GM12878 (cell line): ENCODE data around the gene TTF2. TPM values are rescaled to one million over a fixed set of nuclear protein-coding genes. Genes with fewer than 3 reads are reported as not detected.

ENCODE experiments used
- ATAC-seq: fragments of 200-7000 bp; cut with Tn5 transposase; 3 replicates; pipeline ENCODE4 v1.9.1; 2020; ENCODE audit warnings: mild to moderate bottlenecking, moderate library complexity
- BruUV-seq: library from RNA; stranded (reverse); fragments of 400-500 nt; replicated peaks from 2 replicates; lab custom pipeline; 2021; lab: Mats Ljungman, UMichigan
- CTCF ChIA-PET: fragments of 300-600 bp; sonication (Branson Sonifier 250); formaldehyde crosslinking; extraction: SDS; loops from one replicate; lab custom pipeline; 2021; ENCODE audit warnings: inconsistent platforms; lab: Yijun Ruan, JAX
- POLR2A ChIA-PET: fragments of 350-600 bp; formaldehyde crosslinking; extraction: SDS; loops from one replicate; lab custom pipeline; 2021; ENCODE audit warnings: inconsistent platforms; lab: Charles Lee
- RAD21 ChIA-PET: fragments of 300-600 bp; sonication (Branson Sonifier 250); formaldehyde crosslinking; loops from one replicate; lab custom pipeline; 2023; ENCODE audit warnings: antibody characterized with exemption; ENCODE audit not compliant: unreplicated experiment; lab: Charles Lee
- SMC1A ChIA-PET: fragments of 300-600 bp; sonication (Branson Sonifier 250); formaldehyde crosslinking; loops from one replicate; lab custom pipeline; 2023; ENCODE audit not compliant: unreplicated experiment, uncharacterized antibody; lab: Charles Lee
- DNase-seq: peaks from one replicate; pipeline ENCODE4 v3.0.0-alpha.2; 2011; ENCODE audit warnings: low read depth, low spot score
- FAIRE-seq: peaks from 3 replicates; lab custom pipeline; 2011; peaks lifted over from hg19 to GRCh38; lab: Jason Lieb, UNC
- H2AFZ ChIP-seq: 2 replicates; pipeline ENCODE4 v1.6.0; 2011; ENCODE audit warnings: low read depth, low read length, control low read depth; ENCODE audit not compliant: control insufficient read depth
- H3K27ac ChIP-seq: 2 replicates; pipeline ENCODE4 v1.5.1; 2011; ENCODE audit warnings: control low read depth; ENCODE audit not compliant: control insufficient read depth, insufficient read depth
- H3K27me3 ChIP-seq, 2 experiments: replicated peaks in 1 of 2; 2 replicates each; pipeline versions ENCODE4 v1.6.0 to v1.6.1; 2011; ENCODE audit warnings: low read length in 1 of 2; ENCODE audit not compliant: control insufficient read depth in 2 of 2, insufficient read depth in 2 of 2
- H3K36me3 ChIP-seq, 2 experiments: 2 replicates each; pipeline ENCODE4 v1.5.1; 2011; ENCODE audit warnings: low read length in 1 of 2; ENCODE audit not compliant: control insufficient read depth in 2 of 2, insufficient read depth in 2 of 2
- H3K4me1 ChIP-seq: 2 replicates; pipeline ENCODE4 v1.6.1; 2011; ENCODE audit warnings: mild to moderate bottlenecking, low read length, moderate library complexity, mixed read lengths; ENCODE audit not compliant: control insufficient read depth, insufficient read depth
- H3K4me2 ChIP-seq: 2 replicates; pipeline ENCODE4 v1.6.0; 2011; ENCODE audit warnings: control low read depth; ENCODE audit not compliant: control insufficient read depth, insufficient read depth
- H3K4me3 ChIP-seq: fragments of 200-600 bp; sonication (generic); 2 replicates; pipeline ENCODE4 v1.5.1; 2016
- H3K79me2 ChIP-seq: 2 replicates; pipeline ENCODE4 v1.6.0; 2011; ENCODE audit warnings: low read length; ENCODE audit not compliant: control insufficient read depth, insufficient read depth
- H3K9ac ChIP-seq: 2 replicates; pipeline ENCODE4 v1.8.0; 2011; ENCODE audit warnings: low read length, control low read depth, mixed read lengths; ENCODE audit not compliant: control insufficient read depth, insufficient read depth
- H3K9me3 ChIP-seq: replicated peaks from 3 replicates; pipeline ENCODE4 v1.5.1; 2011; ENCODE audit warnings: mild to moderate bottlenecking, low read length; ENCODE audit not compliant: control insufficient read depth, insufficient read depth
- H4K20me1 ChIP-seq: 2 replicates; pipeline ENCODE4 v1.6.0; 2011; ENCODE audit not compliant: control insufficient read depth, insufficient read depth
- ETV6 ChIP-seq, 2 experiments: fragments of 450-650 bp in 1 of 2; IDR thresholded peaks in 1 of 2; conservative IDR thresholded peaks in 1 of 2; 2 replicates each; pipeline ENCODE4 v1.6.1; 2014; ENCODE audit warnings: antibody characterized with exemption in 1 of 2, borderline replicate concordance in 1 of 2, low read depth in 1 of 2, mild to moderate bottlenecking in 1 of 2, moderate library complexity in 1 of 2
- IKZF2 ChIP-seq, 2 experiments: fragments of 450-650 bp; IDR thresholded peaks; 2 replicates each; pipeline ENCODE4 v1.6.1; 2017; ENCODE audit warnings: mild to moderate bottlenecking in 2 of 2, moderate library complexity in 2 of 2
- KDM1A ChIP-seq: fragments of 200-600 bp; sonication (generic); IDR thresholded peaks from 2 replicates; pipeline ENCODE4 v1.6.1; 2016; ENCODE audit warnings: borderline replicate concordance
- MTA3 ChIP-seq: IDR thresholded peaks from 2 replicates; pipeline ENCODE4 v1.6.1; 2012; ENCODE audit warnings: low read length, inconsistent platforms, borderline replicate concordance
- NFXL1 ChIP-seq: fragments of 450-650 bp; IDR thresholded peaks from 2 replicates; pipeline ENCODE4 v1.6.1; 2017; ENCODE audit warnings: antibody characterized with exemption, mild to moderate bottlenecking, borderline replicate concordance
- NFYA ChIP-seq: IDR thresholded peaks from 2 replicates; pipeline ENCODE4 v1.6.1; 2011; ENCODE audit warnings: low read depth, mild to moderate bottlenecking, low read length, improper control_type of control experiment, borderline replicate concordance
- NR2F1 ChIP-seq: fragments of 450-650 bp; conservative IDR thresholded peaks from 2 replicates; pipeline ENCODE4 v1.6.1; 2017; ENCODE audit warnings: mild to moderate bottlenecking
- RBBP5 ChIP-seq: fragments of 200-600 bp; sonication (generic); conservative IDR thresholded peaks from 2 replicates; pipeline ENCODE4 v1.6.1; 2016
- SREBF1 ChIP-seq: IDR thresholded peaks from 2 replicates; pipeline ENCODE4 v1.6.1; 2012; ENCODE audit warnings: mild to moderate bottlenecking, low read length
- TBL1XR1 ChIP-seq: IDR thresholded peaks from 2 replicates; pipeline ENCODE4 v1.6.1; 2012; ENCODE audit warnings: low read depth, low read length, improper control_type of control experiment
- ZNF217 ChIP-seq: fragments of 450-650 bp; IDR thresholded peaks from 2 replicates; pipeline ENCODE4 v1.6.1; 2017; ENCODE audit warnings: antibody characterized with exemption, mild to moderate bottlenecking
- in situ Hi-C: fragments of 300-500 bp; cut with MboI; formaldehyde crosslinking; loops from 9 replicates; pipeline ENCODE4 v1.14.3; 2018; ENCODE audit warnings: mixed read lengths
- intact Hi-C: fragments of 100-400 bp; cut with micrococcal nuclease; formaldehyde crosslinking; loops from one replicate; pipeline ENCODE4 v1.14.2; 2022; ENCODE audit not compliant: unreplicated experiment
- polyA plus RNA-seq, 11 experiments: library from polyadenylated mRNA; depleted of rRNA in 4 of 11; unstranded in 6 of 11; stranded (reverse) in 5 of 11; fragments of >200 nt; fragmentation: Nextera tagmentation in 4 of 11; fragmentation: Illumina TruSeq in 1 of 11; extraction: Ambion mirVana in 4 of 11; extraction: Trizol in 1 of 11; gene quantifications; 1 replicate in 1 of 11; 2 replicates in 10 of 11; pipeline versions ENCODE4 v1.2.1 to v1.2.3, GENCODE V29; 2011 to 2016; ENCODE audit warnings: inconsistent platforms in 2 of 11, missing spikeins in 2 of 11, low read depth in 1 of 11
- total RNA-seq, 4 experiments: library from RNA; depleted of rRNA in 3 of 4; stranded (reverse); fragments of >200 nt in 3 of 4; fragmentation: Illumina TruSeq in 1 of 4; extraction: Trizol in 1 of 4; gene quantifications; 2 replicates each; pipeline versions ENCODE4 v1.2.1 to v1.2.3, GENCODE V29; 2013 to 2021
- TF ChIP-seq, protein P1 (sequence below): fragments of 450-650 bp; IDR thresholded peaks from 2 replicates; pipeline ENCODE4 v1.6.1; 2017; ENCODE audit warnings: low read depth, mild to moderate bottlenecking, moderate library complexity
- TF ChIP-seq, protein P2 (sequence below): IDR thresholded peaks from 2 replicates; pipeline ENCODE4 v1.6.1; 2012; ENCODE audit warnings: low read depth, low read length, improper control_type of control experiment
- TF ChIP-seq, protein P3 (sequence below): fragments of 450-650 bp; IDR thresholded peaks from 2 replicates; pipeline ENCODE4 v1.6.1; 2014; ENCODE audit warnings: mild to moderate bottlenecking

TTF2 gene
- total and polyA plus RNA-seq, 10 of the 15 experiments (the other 5 are each of a cell fraction or from before 2014, with no cell fraction given), result 17.7 to 134 (median 78.2) TPM

DNA sequence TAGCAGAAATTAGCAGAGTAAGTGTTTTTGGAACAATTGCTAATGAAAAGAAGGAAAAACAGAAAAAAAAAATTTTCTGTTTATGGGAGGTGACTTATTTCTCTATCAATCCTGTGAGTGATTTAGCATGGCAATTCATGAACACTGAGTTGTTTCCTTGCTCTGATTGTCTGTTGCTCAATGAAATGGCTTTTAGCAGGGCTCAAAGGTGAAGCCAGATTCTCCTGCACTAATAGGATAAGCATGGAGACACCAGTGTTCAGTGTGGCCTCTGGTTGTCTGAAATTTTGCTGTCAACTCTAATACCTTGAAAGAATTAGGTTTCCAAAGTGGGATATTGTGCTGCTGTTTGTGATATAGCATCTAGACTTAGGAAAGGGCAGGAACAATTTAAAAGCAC lies 45.6 kb downstream of the TTF2 start:
- Histone ChIP-seq H3K36me3 (peaks cover 11 to 42% of the 10 kb centered on the region in 2 experiments), H2AFZ (no peak overlapping the region), H3K4me1 (no peaks in the 10 kb centered on the region), H3K9ac (no peak overlapping the region), H3K79me2 (no peaks in the 10 kb centered on the region), H3K4me3 (no peak overlapping the region), H3K27ac (no peak overlapping the region), H3K4me2 (no peak overlapping the region), H3K9me3 (no peaks in the 10 kb centered on the region), H4K20me1 (no peaks in the 10 kb centered on the region), H3K27me3 (no peaks in the 10 kb centered on the region)
- BruUV-seq, result no TSS peak
- intact Hi-C loops (no loop called here), in situ Hi-C loops (no loop called here)
- CTCF ChIA-PET, result interaction anchor here (1.1 kb wide), 1 partner anchor 11 kb away, joined by 3 read pairs; no protein-coding TSS in a partner anchor
- DNase-seq, result no peak
- POLR2A ChIA-PET, result interaction anchor here (1.8 kb wide), 1 partner anchor 12 kb away, joined by 4 read pairs; no protein-coding TSS in a partner anchor
- FAIRE-seq, result no peak
- ATAC-seq, result no peak
- TF ChIP-seq TBL1XR1 (no peak), ETV6 (conservative IDR thresholded peaks at IDR 0.05 in 1 of 2, IDR thresholded peaks at IDR 0.05 in 1 of 2; ENCODE audit: borderline replicate concordance in 1 of 2, low read depth in 1 of 2) (no peak), SREBF1 (no peak), ZNF217 (no peak), RBBP5 (no peak), NFYA (no peak), MTA3 (no peak), IKZF2 (IDR thresholded peaks at IDR 0.05) (no peak), NFXL1 (no peak), KDM1A (no peak), NR2F1 (no peak)
- TF ChIP-seq, protein P1, sequence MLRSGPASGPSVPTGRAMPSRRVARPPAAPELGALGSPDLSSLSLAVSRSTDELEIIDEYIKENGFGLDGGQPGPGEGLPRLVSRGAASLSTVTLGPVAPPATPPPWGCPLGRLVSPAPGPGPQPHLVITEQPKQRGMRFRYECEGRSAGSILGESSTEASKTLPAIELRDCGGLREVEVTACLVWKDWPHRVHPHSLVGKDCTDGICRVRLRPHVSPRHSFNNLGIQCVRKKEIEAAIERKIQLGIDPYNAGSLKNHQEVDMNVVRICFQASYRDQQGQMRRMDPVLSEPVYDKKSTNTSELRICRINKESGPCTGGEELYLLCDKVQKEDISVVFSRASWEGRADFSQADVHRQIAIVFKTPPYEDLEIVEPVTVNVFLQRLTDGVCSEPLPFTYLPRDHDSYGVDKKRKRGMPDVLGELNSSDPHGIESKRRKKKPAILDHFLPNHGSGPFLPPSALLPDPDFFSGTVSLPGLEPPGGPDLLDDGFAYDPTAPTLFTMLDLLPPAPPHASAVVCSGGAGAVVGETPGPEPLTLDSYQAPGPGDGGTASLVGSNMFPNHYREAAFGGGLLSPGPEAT, result no peak
- TF ChIP-seq, protein P2, sequence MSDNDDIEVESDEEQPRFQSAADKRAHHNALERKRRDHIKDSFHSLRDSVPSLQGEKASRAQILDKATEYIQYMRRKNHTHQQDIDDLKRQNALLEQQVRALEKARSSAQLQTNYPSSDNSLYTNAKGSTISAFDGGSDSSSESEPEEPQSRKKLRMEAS, result no peak
- TF ChIP-seq, protein P3, sequence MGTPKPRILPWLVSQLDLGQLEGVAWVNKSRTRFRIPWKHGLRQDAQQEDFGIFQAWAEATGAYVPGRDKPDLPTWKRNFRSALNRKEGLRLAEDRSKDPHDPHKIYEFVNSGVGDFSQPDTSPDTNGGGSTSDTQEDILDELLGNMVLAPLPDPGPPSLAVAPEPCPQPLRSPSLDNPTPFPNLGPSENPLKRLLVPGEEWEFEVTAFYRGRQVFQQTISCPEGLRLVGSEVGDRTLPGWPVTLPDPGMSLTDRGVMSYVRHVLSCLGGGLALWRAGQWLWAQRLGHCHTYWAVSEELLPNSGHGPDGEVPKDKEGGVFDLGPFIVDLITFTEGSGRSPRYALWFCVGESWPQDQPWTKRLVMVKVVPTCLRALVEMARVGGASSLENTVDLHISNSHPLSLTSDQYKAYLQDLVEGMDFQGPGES, result no peak
- SMC1A ChIA-PET, result no interaction called here
- RAD21 ChIA-PET, result no interaction called here
